Stimulated activated CD4-positive, alpha-beta T cell treated with anti-CD3 and anti-CD28 coated beads, Interleukin-2, amount 100 ng/mL, for 4 hours (primary cell): Measurements from ENCODE around the gene RNU5D-1.

Experiments
- DNase-seq: peaks from one replicate; pipeline ENCODE4 v3.0.0-alpha.2; 2020; ENCODE audit warnings: low read depth

RNU5D-1 gene

DNA sequence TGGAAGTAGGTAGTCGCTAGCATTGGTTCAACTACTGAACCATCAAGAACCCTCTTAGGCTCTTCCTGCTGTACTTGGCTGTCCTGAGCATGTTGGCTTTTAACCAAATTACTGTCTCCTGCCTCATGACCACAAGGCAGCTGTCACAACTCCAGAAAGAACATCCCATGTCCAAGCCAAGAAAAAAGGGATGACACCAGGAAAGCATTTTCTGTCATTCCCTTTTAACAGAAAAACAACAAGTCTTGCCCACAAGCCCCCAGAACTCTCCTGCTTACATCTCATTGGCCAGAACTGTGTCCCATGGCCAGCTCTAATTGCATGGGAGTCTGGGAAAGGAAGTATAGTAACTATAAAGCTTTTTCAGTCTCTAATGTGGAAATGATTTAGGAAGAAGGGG lies 2.4 kb upstream of the RNU5D-1 start:
- DNase-seq, result no peak

DNA sequence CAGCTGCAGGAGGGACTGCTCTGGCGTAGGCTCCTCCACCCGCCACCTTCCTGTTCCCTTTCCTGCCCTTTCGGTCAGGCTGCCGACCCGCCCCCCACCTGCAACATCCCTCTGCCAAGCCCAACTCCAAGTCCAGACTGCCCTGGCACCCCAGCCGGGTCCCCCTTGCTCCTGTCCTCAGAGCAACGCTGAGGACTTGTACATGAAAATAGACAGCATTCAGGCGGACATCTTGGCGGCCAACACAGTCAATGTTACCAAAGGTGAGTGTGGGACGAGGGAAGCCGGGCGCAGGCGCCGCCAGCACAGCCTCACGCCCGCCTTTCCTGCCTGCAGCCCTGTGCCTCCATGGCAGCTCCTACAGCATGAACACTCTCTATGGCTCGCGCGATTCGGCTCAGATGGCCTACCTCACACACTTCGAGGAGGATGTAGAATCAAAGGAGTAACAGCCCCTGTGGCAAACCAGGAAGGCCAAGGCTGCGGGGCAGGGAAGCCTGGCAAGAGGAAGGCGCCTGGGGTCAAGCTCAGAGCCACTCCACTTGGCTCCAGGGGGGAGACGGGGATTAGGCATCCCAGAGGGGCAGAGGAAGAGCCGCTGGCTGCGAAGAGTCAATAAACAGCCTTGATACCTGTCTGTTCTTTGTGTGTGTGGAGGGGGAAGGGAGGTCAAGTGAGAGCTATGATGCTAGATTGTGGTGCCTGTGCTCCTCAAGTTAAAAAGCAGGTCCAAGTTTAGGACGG lies 5.8 kb downstream of the RNU5D-1 start:
- DNase-seq, result no peak

- DNase-seq, result no peak
Observed at GRCh38 chr1:44724296-44724954, 6.5 kb downstream of the RNU5D-1 start.

DNA sequence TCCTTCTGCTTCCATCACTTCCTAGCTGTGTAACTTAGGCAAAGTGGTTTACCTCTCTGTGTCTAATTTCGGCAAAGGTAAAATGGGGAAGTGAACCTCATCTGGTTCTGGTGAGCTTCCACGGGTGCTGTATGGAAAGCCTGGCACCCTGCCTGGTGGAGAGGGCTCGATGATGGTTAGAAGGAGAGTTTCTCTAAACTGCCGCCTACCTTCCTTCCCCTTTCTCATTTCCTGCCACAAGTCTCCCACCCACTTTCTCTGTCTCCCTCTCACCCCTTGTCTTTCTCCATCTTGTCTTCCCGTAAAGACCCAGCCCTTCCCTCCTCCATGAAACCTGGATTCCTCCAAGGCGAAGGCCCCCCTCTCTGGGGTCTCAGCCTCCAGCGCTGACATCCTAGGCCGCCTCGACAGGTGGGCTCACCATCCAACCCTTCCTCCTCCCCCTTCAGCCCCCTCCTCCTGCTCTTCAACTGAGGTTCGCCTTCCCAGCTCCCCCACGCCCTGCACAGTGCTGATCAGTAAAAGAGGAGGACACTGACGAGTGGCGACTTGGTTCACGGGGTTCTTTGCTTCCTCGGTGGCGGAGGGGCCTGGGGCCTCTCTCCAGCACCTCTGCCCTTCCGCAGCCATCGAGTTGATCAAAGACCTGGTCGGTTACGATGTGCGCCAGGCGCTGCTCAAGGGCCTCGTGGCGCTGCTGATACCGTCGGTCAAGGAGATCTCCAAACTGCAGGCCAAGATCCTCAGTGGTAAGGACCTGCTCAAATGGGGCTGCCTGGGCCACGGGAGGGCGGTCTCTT lies 7.3 kb downstream of the RNU5D-1 start:
- DNase-seq, result peak; percentile 40

DNA sequence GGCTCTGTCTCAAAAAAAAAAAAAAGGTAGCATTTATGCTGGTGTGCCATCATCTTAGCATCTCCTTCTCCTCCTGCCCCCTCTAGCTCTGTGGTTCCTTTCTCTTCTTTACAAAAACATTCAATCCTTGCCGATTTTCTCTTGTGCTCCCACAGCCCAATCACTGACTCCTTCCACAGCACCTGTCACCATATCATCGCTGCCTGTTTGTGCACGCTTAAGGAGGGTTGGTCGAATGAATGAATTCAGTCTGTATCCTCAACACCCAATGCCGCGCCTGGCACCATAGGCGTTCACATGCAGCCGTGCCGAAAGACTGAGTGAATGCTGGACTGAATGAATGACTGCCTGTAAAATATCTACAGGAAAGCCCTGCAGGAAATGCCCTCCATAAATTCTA lies 7.9 kb downstream of the RNU5D-1 start:
- no peak for DNase-seq

DNA sequence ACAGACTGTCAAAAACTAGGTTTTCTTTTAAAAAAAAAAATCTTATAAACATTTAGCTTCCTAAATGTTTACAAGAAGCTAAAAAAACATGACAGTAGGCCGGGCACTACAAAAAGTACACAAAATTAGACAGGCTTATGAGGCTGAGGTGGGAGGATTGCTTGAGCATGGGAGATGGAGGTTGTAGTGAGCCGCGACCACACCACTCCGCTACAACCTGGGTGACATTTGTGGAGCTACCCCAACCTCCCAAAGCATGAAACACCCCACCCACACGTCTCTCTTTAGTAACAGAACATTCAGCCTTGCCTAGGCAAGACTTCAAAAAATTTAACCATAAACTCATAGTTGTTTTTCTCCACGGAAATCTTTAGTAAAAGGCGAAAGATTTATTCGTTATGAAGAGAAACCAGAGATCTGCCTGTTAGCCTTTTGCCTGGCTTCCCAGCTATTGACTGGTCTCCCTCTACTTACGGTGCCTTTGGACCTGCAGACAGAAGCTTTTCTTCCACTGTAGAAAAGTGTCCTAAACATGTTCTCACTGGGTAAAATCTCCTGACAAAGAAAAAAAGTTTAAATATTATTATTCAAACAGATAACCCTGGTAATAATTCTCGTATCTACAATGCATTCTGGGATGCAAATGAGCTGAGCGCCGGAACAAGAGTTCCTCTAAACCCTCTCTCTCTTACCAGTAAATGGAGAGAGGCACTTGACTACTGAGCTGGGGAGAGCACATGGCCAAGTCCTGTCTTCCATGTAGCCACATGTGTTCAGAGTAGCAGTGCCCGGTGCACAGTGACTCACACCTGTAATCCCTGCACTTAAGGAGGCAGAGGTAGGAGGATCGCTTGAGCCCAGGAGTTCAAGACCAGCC lies 9.2 kb downstream of the RNU5D-1 start:
- DNase-seq, result peak; percentile 71

DNA sequence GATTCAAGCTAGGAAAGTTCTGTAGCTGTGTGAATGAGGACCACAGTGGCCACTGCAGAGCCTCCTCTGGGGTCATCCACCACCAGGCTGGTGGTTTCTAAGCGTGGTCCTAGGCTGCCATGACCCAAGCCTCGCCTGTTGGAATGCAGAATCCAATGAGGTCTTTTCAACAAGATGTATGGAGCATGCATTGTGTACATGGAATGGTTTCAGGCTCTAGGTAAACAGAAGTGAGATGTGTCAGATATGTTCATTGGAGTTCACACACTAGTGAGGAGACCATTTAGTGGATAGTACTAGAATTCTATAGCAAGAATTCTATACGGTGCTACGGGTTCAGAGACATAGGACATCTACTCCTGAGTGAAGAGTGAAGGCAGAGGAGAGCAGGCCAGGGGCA lies 10.7 kb downstream of the RNU5D-1 start:
- DNase-seq, result no peak

DNA sequence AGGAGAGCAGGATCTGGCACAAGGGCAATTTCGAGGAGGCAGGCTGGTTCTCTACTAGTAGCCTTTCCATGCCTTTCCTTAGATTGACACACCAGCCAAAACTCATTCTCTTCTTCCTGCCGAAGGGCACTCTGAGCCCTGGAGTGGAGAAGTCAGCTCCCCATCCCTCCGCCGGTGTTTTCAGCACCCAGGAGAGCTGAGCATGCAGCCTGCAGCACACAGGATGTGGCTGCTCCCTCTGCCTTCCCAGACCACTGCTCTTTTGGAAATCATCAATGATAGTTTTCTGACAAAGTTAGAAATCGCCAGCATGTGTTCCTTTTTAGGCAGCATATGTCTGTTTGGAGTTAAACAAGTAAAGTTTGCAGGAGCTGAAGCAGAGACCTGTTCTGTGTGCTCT lies 11.7 kb downstream of the RNU5D-1 start:
- no peak for DNase-seq

DNA sequence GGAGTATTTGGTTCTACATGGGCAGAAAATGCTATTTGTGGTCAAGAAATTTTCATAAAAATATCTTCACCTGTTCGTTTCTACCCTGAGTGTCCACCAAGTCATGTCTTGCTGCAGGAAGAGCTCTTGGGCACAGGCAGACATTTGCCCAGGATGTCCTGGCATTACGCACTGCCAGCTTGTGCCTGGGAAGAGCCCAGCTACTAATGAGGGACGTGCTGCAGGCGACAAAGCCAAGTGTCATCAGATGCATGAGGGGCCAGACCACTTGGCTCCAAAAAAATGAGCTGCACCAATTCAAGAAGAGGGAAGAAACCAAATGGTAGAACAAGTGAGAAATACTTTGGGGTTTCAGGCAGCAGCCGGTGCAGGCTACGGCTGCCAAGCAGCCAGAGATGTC lies 12.9 kb downstream of the RNU5D-1 start:
- no peak for DNase-seq

- no peak for DNase-seq
Observed at GRCh38 chr1:44717653-44718052, 13.3 kb downstream of the RNU5D-1 start.

GRCh38 chr1:44717156-44717555 lies 13.8 kb downstream of the RNU5D-1 start:
- no peak for DNase-seq

DNA sequence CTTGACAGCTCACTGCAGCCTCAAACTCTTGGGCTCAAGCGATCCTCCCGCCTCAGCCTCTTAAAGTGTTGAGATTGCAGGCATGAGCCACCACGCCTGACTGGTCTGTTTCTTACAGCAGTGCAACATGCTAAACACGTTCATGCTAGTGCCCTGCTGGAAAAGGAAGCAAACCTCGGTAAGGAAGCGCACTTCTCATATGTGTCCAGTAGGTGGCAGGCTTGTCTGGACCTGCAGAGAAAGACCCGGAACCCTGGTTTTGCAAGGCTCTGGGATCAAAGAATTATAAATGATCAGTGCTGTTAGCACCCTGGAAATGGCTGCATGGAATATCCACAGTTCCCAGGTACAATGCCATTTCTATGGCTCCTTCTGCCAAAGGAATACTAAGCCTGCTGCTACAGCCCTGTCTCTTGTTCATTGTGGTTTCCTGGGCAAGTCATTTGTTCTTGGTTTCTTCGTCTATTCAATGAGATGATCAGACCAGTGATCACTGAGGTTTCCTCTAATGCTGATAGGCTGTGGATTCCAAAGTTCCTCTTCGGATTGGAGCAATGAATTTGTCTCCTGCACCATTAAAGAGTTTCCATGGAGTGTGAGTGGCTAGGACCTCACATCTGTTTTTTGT lies 15.9 kb downstream of the RNU5D-1 start:
- peak; percentile 59 for DNase-seq

GRCh38 chr1:44714532-44714931 lies 16.4 kb downstream of the RNU5D-1 start:
- DNase-seq, result no peak

- no peak for DNase-seq
Observed at GRCh38 chr1:44713321-44713781, 17.6 kb downstream of the RNU5D-1 start.

GRCh38 chr1:44707959-44708831 lies 22.8 kb downstream of the RNU5D-1 start:
- DNase-seq, result peak; percentile 26

GRCh38 chr1:44707112-44707881 lies 23.7 kb downstream of the RNU5D-1 start:
- DNase-seq, result no peak

- no peak for DNase-seq
Observed at GRCh38 chr1:44705938-44706337, 25.0 kb downstream of the RNU5D-1 start.

DNA sequence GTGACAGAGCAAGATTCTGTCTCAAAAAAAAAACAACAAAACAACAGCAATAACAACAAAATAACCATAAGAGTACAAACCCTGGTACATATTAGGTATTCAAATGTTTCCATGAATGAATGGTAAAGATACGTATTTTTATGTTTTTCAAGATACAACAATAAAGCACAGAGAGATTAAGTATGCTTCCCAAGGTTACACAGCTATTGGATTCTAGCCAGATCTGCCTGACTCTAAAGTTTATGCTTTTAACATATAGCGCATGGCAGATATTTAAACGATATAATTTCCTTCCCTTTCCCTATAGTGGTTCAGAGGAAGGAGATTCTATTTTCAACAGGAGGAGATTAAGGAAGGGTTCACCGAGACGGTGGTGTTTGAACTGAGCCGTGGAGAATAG lies 25.5 kb downstream of the RNU5D-1 start:
- DNase-seq, result no peak

DNA sequence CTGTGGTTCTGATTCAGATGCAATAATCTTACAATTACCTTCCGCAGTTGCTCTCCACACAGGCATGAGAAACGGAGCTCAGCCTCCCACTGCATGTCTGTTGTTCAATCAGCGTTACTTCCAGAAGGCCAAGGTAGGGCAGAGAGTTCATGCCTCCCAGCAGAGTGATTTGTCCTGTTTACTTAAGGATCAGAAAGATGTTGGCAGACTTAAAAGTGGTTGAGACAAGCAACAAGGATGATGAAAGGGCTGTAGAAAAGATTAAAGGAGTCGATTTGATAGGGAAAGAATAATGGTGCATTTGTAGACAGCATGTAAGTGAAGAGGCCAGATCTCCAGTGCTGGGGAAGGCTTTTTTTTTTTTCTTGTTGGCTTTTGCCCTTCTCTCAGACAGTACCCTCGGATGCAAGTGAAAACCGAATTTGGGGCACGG lies 29.8 kb downstream of the RNU5D-1 start:
- DNase-seq, result no peak

DNA sequence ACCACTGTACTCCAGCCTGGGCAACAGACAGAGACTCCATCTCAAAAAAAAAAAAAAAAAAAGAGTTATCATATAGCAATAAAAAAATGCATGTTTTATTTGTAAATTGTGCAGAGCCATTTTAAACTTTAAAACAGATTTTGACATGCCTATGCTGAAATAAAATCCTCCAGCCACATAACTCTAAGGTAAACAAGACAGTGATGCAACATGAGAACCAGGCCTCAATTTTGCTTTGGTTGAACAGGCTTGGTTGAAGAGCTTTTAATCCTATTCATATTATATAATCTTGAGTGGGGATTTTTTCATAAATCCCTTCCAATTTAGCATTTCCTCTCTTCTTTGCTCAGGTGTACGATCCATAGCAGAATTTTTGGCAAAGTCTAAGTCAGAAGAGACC lies 30.4 kb downstream of the RNU5D-1 start:
- DNase-seq, result no peak
